AG09309 (cell line): ENCODE data around the gene VAPB.

Experiments
- DNase-seq: peaks from one replicate; pipeline ENCODE4 v3.0.0-alpha.2; 2010; ENCODE audit warnings: low read depth
- H3K4me3 ChIP-seq: 2 replicates; pipeline ENCODE4 v1.5.1; 2011; ENCODE audit warnings: mild to moderate bottlenecking, low read depth, low read length, moderate library complexity; ENCODE audit not compliant: control insufficient read depth
- TF ChIP-seq, protein P1 (sequence below): IDR thresholded peaks from 2 replicates; pipeline ENCODE4 v1.5.1; 2011; ENCODE audit warnings: mild to moderate bottlenecking, low read depth, low read length, inconsistent platforms; ENCODE audit not compliant: insufficient read depth, control insufficient read depth; ENCODE audit errors: missing control alignments

The VAPB gene

DNA sequence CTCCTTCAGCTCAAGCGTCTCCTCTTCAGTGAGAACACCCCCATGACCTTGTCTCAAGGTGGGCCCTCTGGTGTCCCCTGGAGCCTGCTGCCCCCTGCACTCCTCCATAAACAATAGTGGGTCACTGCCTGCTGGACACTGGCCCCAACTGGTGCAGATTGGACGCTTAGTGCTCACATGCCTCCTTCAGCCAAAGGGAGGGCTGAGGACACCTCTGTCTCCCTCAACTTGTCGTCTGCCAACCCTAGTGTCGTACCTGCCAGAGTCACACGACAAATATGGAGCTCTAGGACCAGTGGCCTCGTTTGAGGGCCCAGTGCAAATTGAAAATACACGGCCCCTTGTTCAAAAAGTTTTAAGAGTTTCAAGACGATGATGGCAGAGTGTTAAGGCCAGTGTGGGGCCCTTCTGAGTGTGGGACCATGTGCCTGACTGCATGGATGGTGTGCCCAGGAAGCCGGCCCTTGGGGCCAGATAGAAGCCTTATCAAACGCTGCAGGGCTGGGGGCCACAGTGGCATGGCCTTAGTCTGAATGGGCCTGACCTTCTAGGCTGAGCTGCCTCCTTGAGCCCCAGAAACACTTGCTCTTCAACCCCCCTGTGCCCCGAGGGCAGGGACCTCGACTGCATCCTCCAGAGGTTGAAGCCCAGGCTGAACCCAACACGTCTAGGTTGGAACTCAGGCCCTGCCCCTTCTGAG lies 106.0 kb downstream of the VAPB start:
- TF ChIP-seq, protein P1, sequence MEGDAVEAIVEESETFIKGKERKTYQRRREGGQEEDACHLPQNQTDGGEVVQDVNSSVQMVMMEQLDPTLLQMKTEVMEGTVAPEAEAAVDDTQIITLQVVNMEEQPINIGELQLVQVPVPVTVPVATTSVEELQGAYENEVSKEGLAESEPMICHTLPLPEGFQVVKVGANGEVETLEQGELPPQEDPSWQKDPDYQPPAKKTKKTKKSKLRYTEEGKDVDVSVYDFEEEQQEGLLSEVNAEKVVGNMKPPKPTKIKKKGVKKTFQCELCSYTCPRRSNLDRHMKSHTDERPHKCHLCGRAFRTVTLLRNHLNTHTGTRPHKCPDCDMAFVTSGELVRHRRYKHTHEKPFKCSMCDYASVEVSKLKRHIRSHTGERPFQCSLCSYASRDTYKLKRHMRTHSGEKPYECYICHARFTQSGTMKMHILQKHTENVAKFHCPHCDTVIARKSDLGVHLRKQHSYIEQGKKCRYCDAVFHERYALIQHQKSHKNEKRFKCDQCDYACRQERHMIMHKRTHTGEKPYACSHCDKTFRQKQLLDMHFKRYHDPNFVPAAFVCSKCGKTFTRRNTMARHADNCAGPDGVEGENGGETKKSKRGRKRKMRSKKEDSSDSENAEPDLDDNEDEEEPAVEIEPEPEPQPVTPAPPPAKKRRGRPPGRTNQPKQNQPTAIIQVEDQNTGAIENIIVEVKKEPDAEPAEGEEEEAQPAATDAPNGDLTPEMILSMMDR, result no peak
- H3K4me3 ChIP-seq, result no peak overlapping the region
- no peak for DNase-seq

DNA sequence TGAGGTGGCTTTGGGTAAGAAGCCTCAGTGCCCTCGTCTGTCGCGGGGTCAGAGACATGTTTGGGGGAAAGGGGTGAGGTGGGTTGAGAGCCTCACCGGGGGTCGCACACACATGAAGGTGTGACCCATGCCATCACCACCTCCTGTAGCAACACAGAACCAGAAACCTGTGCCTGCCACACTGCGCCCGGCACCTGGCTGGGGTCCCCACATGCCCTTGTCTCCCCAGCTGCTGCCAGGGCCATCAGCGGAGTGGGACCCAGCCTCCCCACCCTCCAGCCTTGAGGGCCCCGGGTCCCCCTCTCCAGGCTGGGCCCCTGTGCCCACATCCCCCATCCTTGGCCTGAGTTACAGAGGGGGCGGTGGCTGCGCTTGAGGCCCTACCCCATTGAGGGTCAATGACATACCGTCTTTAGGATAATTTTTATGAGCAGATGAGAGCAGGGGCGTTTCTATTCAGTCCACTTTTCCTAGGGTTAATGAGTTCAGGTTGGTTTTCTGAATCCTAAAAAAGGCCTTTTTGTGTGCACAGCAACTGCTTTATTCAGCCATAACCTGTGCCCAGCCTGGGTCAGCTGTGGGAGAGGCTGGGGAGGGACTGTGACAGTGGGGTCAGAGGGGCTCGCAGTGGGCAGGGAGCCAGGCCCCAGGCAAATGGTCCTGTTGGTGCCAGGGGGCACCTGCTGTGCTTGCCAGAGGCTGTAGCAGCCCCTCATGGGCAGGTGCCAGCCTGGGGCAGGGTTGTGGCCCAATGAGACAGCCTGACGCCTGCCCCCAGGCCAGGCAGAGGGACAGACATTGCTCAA lies 106.8 kb downstream of the VAPB start:
- DNase-seq, result no peak
- TF ChIP-seq, protein P1, result no peak
- H3K4me3 ChIP-seq, result no peak overlapping the region

DNA sequence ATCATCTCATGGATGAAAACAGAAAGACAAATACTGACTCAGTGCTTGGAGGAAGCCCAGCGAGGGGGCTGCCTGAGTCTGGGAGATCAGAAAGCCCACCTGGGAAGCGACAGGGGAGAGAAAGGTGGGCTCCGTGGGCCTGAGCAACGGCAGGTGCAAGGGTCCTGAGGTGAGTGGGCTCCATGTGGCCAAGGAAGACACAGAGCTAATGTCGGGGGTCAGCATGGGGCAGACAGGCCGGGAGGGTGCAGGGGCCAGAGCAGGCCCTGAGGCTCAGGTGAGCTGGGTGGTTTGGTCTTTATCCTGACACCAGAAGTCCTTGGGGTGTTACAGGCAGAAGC lies 107.4 kb downstream of the VAPB start:
- no peak for DNase-seq
- TF ChIP-seq, protein P1, result no peak
- H3K4me3 ChIP-seq, result no peak overlapping the region

DNA sequence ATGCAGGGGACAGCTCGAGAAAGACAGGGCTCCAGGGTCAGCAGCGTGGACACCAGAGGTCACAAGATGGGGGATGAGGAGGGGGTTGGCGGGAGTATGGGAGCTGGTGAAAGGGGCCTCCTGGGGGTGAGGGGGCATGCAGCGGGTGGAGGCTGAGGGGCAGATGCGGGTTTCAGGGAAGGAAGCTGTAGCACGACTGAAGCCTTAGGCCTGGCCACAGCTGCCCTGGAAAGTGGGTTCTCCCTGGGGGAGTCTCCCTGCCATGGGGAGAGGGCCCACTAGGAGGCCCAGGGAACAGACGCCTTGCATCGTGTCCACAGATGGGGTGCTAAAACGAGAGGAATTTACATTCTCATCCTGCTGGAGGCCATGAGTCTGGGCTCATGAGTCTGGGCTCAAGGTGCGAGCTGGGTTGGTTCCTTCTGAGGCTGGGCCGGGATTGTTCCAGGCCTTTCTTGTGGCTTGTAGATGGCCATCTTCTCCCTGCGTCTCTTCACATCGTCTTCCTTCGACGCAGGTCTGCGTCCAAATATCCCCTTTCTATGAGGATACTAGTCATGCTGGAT lies 108.1 kb downstream of the VAPB start:
- TF ChIP-seq, protein P1, result no peak
- H3K4me3 ChIP-seq, result no peak overlapping the region
- DNase-seq, result no peak

DNA sequence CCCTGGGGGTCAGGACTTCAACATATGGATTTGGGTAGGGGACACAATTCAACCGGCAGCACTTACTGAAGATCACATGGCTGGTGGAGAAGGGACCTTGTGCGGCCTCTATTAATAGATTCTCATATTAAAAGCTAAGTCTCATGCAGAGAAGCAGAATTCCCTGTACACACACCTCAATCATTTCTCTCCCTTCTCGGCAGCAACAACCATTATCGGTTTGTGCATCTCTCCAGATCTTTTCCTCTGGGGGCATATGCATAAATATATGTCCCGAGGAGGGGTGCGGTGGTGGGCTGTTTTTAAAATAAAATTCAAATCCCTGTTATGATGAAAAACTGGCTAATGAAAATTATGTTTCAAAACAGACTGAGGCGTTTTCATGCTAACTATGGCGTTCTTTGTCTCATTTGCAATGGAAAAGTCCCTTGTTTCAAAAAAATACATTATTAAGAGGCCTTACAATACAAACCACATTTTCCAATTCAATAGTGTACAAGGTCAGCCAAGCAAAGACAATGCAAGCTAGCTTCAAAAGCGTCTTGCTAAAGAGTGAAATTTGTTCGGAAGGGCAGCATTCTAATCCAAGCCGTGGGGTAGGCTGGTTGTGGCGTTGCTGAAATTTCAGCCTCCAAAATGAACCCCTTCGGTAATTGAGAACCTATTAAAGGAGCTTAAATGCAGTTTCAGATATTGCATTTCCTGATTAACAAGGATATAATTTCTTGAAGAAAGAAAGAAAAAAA lies 108.9 kb downstream of the VAPB start:
- TF ChIP-seq, protein P1, result no peak

DNA sequence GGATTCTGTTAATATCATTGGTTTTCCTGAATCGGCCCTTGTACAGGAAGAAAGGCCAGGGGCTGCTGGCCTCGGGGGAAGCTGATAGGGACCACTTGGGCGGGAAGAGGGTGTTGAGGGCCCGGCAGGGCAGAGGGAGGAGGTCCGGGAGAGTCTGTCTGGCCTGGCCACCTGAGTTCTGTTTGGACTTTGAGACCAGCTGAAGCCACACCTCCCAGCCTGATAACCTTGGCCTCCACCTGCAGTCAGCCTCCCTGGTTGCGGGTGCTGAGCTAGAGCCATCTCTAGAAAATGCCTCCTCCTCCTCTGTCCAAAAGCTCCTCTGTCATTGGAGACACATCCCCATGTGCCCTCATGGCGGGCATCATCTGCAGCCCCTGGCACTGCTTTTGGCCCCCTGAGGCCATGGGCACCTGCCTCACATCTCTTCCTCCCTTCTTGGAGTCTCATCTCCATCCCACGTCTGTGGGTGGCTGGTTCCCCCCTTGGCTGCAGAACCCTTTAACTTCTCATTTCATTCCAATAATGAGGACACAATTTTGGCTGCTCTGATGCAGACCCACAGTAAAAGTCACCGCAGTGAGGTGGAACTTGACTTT lies 109.5 kb downstream of the VAPB start:
- TF ChIP-seq, protein P1, result no peak
- no peak overlapping the region for H3K4me3 ChIP-seq
- DNase-seq, result no peak

More for the DNA sequence above, 108.9 kb downstream of the VAPB start:
- no peak for DNase-seq
- H3K4me3 ChIP-seq, result no peak overlapping the region
